ENCODE data around the gene ISYNA1. TPM values are rescaled to one million over a fixed set of nuclear protein-coding genes. Genes with fewer than 3 reads are reported as not detected.
A peak's percentile ranks its signal among the peaks of the same experiment; 100 is the strongest.

ISYNA1 gene
- total and polyA plus RNA-seq, 2 of the 13 experiments (the other 11 are each of a cell fraction or from before 2014, with no cell fraction given), result 29.6 to 48.5 TPM

- TF ChIP-seq ZNF407 (CRISPR knock-in tag; IDR thresholded peaks at IDR 0.05; ENCODE audit: not compliant biosample characterization) (no peak), MED1 (CRISPR knock-in tag; IDR thresholded peaks at IDR 0.05) (peak; percentile 72), ZFY (CRISPR knock-in tag; IDR thresholded peaks at IDR 0.05) (no peak), ZBTB26 (CRISPR knock-in tag; IDR thresholded peaks at IDR 0.05; ENCODE audit: borderline replicate concordance) (peak; percentile 81; the same call in 1 of the 2 replicates), SALL2 (CRISPR knock-in tag; IDR thresholded peaks at IDR 0.05) (no peak), FOXA3 (CRISPR knock-in tag; IDR thresholded peaks at IDR 0.05) (peak; percentile 96), ELF3 (CRISPR knock-in tag; IDR thresholded peaks at IDR 0.05) (0 out of 2 replicates have a peak, but pooled peaks have one; percentile 31), FOXA1 (IDR thresholded peaks at IDR 0.05) (no peak), FOXA1 (CRISPR knock-in tag; IDR thresholded peaks at IDR 0.05) (peak; percentile 97), SAFB2 (CRISPR knock-in tag; IDR thresholded peaks at IDR 0.05; ENCODE audit: borderline replicate concordance, low read depth) (no peak), JDP2 (CRISPR knock-in tag; IDR thresholded peaks at IDR 0.05; ENCODE audit: borderline replicate concordance) (no peak), ZNF777 (CRISPR knock-in tag; IDR thresholded peaks at IDR 0.05) (no peak), HNF4G (IDR thresholded peaks at IDR 0.05; ENCODE audit: borderline replicate concordance, low read depth, low read length) (0 out of 2 replicates have a peak, but pooled peaks have one; percentile 47), HNF4G (CRISPR knock-in tag; IDR thresholded peaks at IDR 0.05; ENCODE audit: borderline replicate concordance, low read depth) (no peak), FLYWCH1 (CRISPR knock-in tag; IDR thresholded peaks at IDR 0.05) (no peak), ZNF274 (CRISPR knock-in tag; IDR thresholded peaks at IDR 0.05) (no peak)
Observed at GRCh38 chr19:18475762-18476331, 37.9 kb upstream of the ISYNA1 start (continued).
